Measurements from ENCODE around the gene CACNG4.
"Not testable (repeated sequence)": the region's sequence is repeated elsewhere in the genome, so short reads cannot be mapped to it uniquely, and the experiment has no call there.

CACNG4 gene

GRCh38 chr17:67018471-67019434, 54.2 kb downstream of the CACNG4 start:
- DNase-seq: no peak

DNA sequence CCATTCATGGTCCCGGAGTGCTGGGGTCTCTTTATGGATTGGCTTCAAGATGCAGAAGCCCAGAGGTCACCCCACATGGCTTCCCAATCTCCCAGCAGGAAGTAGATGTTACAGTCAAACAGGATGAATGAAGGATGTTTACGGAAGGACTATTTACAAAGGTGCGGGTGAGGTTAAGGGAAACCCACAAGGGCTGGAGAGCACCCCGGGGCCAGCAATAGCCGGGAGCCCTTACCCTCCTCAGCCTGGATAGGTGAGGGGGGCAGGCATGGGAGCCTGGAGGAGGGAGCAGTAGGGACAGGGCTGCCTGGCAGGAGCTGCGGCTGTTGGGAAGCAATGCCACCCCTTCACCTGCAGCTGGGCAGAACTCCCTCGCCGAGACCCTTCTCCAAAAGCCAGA, 55.3 kb downstream of the CACNG4 start:
- no peak for DNase-seq

DNA sequence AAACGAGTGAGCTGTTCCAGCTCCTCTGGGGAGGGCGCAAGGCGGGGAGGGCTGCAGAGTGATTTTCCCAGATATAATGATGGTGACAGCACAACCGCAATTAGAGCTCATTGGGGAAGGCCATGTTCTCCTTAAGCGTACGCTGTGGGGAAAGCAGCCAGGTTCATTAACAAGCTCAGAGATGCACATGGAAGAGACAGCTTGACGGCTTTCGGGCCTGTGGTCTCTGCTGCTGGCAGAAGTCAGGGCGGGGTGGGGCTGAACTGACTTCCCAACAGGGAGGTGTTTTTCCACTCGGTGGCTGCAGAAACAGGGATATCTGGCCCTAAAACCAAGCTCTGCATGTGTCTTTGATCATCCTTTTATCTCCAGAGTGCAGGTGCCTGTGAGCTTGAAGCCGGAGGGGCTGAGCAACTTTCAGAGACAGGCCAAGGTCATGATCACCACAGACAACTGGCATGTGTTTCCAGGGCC, 55.8 kb downstream of the CACNG4 start:
- DNase-seq: no peak

- DNase-seq: no peak
Measured at GRCh38 chr17:67021196-67021595, 56.7 kb downstream of the CACNG4 start.

DNA sequence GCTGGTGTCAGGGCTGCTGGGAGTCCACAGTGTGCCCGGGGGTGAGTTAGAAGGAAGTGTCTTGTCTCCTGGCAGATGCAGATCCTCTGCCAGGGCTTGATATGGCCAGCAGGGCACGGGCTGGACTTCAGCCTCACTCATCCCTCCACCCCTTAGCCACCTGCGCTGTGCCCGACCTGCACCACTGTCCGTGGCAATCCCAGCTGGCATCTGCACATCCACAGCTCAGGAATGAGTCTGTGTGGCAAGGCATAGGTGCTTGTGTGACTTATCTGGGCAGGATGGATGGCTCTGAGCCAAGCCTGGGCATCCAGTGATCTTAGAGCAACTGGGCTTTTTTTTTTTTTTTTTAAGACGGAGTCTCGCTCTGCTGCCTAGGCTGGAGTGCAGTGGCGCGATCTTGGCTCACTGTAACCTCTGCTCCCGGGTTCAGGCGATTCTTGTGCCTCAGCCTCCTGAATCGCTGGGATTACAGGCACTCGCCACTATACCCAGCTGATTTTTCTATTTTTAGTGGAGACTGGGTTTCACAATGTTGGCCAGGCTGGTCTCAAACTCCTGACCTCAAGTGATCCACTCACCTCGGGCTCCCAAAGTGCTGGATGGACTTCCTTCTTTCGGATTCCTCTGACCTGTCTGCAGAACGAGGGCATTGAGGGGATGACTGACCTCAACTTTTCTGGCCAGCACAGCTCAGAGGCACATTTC, 57.4 kb downstream of the CACNG4 start:
- DNase-seq: no peak

DNA sequence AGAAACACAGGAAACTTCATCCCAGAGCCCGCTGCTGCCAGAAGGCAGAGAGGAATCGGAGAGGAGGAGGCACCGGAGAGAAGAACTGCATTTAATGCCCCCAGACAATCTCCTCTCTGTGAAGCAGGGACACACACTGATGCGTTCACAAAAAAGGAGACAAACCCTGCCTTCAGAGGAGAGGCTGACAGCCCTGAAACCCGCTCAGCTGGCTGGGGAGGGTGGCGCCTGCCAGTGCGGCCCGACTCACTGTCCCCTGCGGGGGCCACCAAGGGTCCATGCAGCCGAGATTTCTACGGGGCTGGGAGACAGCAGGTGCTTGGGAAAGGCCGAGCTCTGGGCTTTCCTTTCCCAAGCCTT, 57.9 kb downstream of the CACNG4 start:
- no peak for DNase-seq

DNA sequence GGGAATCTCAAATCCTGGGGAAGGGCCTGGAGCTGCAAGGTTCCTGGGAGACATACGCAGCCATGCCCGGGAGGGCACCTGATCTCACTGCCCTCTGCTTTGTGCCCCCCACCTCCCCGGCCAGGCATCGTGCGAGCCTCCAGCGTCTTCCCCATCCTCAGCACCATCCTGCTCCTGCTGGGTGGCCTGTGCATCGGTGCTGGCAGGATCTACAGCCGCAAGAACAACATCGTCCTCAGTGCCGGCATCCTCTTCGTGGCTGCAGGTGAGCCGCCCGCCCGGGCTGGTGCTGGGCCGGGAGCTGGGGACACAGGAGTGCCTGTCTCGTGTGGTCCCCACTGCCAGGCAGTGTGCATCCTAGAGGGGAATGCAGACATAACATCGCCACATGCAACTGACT, 60.2 kb downstream of the CACNG4 start:
- no peak for DNase-seq

- peak; percentile 34 for DNase-seq
Measured at GRCh38 chr17:67025216-67025792, 60.8 kb downstream of the CACNG4 start.

GRCh38 chr17:67026341-67026740, 61.8 kb downstream of the CACNG4 start:
- no peak for DNase-seq

- no peak for DNase-seq
Measured at GRCh38 chr17:67027031-67027628, 62.6 kb downstream of the CACNG4 start.

DNA sequence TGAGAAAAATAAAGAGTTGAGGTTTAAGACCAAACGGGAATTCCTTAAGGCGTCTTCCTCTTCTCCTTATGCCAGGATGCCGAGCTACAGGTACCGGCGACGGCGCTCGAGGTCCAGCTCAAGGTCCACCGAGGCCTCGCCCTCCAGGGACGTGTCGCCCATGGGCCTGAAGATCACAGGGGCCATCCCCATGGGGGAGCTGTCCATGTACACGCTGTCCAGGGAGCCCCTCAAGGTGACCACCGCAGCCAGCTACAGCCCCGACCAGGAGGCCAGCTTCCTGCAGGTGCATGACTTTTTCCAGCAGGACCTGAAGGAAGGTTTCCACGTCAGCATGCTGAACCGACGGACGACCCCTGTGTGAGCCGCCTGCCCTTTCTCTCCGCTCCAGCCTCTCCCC, 66.1 kb downstream of the CACNG4 start:
- DNase-seq: no peak

GRCh38 chr17:67032382-67032781, 67.9 kb downstream of the CACNG4 start:
- DNase-seq: no peak

DNA sequence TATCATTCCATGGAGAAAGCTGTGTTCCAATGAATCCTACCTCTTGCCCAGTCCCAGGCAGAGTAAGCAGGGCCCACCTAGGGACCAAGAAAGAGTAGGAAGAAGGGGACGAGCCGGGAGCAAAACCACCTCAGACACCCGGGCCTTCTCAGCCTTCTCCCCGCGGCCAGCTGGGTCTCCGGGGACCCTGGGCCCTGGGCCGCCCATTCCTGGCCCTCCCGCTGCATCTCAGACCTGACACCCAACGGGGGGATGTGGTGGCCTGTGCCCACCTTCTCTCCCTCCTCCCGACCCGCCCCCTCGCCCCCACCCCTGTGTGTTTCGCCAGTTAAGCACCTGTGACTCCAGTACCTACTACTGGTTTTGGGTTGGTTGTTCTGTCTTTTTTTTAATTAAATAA, 68.5 kb downstream of the CACNG4 start:
- no peak for DNase-seq

- no peak for DNase-seq
Measured at GRCh38 chr17:67033613-67034012, 69.1 kb downstream of the CACNG4 start.

DNA sequence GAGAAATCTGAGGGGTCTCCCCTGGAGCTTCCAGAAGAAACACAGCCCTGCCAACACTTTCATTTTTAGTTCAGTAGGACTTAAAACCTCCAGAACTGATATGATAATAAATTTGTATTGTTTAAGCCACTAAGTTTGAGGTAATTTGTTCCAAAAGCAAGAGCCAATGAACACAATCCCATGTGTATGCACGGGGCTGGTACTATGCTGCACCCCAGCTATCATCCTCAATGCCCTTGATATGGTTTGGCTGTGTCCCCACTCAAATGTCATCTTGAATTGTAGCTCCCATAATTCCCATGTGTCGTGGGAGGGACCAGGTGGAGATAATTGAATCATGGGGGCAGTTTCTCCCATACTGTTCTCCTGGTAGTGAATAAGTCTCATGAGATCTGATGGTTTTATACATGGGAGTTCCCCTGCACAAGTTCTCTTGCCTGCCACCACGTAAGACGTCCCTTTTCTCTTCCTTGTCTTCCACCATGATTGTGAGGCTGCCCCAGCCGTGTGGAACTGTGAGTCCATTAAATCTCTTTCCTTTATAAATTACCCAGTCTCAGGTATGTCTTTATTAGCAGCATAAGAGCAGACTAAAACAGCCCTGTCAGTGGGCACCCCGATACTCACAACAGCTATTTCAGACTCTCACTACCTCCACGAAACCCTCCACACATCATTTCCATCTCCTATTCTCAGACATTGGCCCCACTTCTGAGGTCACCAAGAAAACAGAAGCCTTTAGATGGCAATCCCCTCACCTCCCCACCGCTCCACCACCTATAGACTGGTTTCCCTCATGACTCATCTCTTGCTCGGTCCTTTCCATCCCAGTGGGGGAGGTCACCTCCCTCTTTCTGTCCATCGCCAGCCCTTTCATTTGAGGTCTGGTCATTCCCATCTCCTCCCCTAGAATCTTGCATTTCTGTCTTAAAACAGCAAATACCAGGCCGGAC, 70.9 kb downstream of the CACNG4 start:
- no peak for DNase-seq

DNA sequence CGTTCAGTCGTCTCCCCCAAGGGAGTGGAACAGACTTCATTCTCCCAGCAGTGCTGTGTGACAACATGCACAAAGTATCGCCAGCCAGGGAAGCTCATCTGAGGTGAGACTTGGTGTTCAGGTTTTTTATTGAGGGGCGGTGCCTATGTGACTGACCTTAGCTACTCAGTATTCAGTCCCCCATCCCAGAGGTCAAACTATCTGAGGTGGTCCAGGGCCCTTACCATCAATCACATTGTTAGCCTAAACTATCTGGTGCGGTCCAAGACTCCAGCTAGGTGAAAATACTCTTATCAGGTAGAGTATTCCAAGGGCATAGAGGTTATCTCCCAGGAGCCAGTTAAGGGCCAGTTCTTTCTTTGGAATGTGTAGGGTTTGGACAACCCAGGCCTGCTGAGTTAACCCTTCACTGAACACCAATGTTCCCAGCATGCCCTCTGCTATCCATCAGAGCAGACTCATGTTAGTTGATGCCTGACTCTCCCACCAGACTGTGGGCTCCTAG, 74.4 kb downstream of the CACNG4 start:
- no peak for DNase-seq

GRCh38 chr17:67040652-67041051, 76.1 kb downstream of the CACNG4 start:
- DNase-seq: no peak

- not testable (repeated sequence) for DNase-seq
Measured at GRCh38 chr17:67041119-67041518, 76.6 kb downstream of the CACNG4 start.

DNA sequence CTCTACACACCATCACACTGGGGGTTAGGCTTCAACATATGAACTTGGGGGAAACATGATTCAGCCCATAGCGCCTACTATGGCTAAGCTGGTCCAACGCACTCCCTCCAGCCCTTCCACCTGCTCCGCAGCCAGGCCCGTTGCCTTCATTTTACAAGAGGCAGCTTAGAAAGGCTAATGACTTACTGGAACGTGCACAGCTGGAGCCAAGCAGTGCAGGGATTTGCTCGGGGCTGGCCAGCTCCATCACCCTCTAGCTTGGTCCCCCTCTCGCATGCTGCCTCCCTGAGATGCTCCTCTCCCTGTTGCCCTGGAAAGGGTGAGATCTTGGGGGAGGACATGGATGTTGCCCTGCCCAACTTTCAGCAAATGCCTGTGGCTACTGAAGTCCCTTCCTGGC, 77.0 kb downstream of the CACNG4 start:
- DNase-seq: no peak

GRCh38 chr17:67041941-67042899, 77.7 kb downstream of the CACNG4 start:
- DNase-seq: no peak

GRCh38 chr17:67043283-67043682, 78.8 kb downstream of the CACNG4 start:
- no peak for DNase-seq

Data from DMS79 treated with DMSO at 0.1 percent for 48 hours (cell line).